GM19035 (cell line): ENCODE data around the gene CFAP92.
"Not testable (repeated sequence)": the region's sequence is repeated elsewhere in the genome, so short reads cannot be mapped to it uniquely, and the experiment has no call there.

ENCODE experiments used
- ATAC-seq: cut with Tn5 transposase; IDR thresholded peaks from one replicate; pipeline ENCODE4 v1.9.1; 2021; ENCODE audit not compliant: unreplicated experiment

CFAP92 gene

GRCh38 chr3:128906804-128907525 is 86.9 kb downstream of the CFAP92 start:
- no peak for ATAC-seq

GRCh38 chr3:128906031-128906803 is 87.7 kb downstream of the CFAP92 start:
- ATAC-seq, result no peak

DNA sequence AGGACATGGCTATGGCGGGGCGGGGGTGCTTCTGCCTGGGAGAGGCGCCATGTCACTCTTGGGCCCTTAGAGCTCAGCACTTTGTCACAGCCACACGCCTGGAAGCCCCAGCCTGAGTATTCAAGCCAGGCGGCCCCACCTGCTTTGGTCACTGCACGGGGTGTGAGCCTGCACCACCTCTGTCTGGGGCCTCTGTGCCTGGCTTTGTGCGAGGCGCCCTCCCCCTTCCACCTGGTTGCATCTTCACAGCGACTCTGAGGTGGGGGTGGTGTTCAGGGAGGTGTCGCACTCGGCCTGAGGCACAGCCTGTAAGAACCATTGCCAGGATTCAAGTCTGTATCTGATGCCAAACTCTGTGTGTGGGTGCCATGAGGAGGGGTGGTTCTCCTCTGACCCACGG is 90.4 kb downstream of the CFAP92 start:
- no peak for ATAC-seq

- no peak for ATAC-seq
Observed at GRCh38 chr3:128902426-128902825, 91.5 kb downstream of the CFAP92 start.

DNA sequence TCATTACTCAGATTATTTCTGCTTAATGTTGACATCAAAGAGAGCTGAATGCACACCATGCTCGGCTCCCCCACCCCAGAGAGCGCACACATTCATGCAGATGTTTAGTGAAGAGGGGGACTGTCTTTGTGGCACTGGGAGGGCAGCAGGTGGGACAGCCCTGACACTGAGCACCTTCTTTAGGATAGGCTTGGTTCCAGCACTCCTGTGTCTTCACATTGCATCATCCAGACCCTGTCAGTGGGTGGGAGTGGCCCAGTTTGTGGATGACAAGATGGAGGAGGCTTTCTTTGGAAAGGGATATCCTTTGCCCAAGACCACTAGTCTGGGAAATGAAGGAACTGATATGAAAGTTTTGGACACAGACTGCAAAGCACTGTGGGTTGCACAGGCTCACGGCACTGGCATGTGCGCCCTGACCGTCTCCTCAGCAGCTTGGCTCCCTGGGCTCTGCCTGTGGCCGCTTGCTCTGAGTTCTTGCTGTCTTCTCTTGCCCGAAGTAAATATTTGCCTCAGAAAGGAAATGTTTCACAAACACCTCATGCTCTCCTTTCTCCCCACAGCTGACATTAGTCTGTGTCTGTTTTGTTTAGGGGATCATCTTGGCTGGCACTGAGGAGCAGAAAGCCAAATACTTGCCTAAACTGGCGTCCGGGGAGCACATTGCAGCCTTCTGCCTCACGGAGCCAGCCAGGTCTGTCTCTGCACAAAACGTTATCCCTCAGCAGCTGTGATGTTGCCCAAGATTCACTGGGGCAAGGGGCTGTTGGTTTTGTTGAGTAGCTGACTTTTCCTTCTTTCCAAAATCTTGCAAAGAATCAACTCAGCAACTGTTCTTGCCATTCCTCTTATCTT is 97.8 kb downstream of the CFAP92 start:
- ATAC-seq, result no peak

- no peak for ATAC-seq
Observed at GRCh38 chr3:128889139-128889894, 104.6 kb downstream of the CFAP92 start.

GRCh38 chr3:128884992-128885391 is 108.9 kb downstream of the CFAP92 start:
- no peak for ATAC-seq

GRCh38 chr3:128882719-128883118 is 111.2 kb downstream of the CFAP92 start:
- no peak for ATAC-seq

GRCh38 chr3:128881576-128881975 is 112.3 kb downstream of the CFAP92 start:
- no peak for ATAC-seq

- ATAC-seq, result not testable (repeated sequence)
Observed at GRCh38 chr3:128880455-128880854, 113.4 kb downstream of the CFAP92 start.

DNA sequence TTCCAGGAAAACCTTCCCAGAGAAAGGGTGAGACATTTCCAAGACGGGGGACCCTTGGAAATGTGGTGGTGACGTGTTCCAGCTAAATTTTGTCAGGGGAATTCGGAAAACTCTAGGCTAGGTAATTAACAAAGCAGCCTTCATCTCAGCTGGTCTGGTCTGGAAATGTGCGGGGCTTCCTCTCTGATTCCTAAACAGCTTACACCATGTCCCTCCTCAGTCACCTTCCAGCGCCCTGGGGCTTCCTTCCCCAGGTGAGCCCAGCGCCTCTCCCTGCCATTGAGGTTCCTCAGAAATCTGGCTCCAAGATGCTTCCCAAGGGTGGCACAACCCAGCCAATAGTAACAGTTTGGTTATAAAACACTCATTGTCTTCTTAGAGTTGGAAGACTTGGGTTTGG is 113.9 kb downstream of the CFAP92 start:
- no peak for ATAC-seq

DNA sequence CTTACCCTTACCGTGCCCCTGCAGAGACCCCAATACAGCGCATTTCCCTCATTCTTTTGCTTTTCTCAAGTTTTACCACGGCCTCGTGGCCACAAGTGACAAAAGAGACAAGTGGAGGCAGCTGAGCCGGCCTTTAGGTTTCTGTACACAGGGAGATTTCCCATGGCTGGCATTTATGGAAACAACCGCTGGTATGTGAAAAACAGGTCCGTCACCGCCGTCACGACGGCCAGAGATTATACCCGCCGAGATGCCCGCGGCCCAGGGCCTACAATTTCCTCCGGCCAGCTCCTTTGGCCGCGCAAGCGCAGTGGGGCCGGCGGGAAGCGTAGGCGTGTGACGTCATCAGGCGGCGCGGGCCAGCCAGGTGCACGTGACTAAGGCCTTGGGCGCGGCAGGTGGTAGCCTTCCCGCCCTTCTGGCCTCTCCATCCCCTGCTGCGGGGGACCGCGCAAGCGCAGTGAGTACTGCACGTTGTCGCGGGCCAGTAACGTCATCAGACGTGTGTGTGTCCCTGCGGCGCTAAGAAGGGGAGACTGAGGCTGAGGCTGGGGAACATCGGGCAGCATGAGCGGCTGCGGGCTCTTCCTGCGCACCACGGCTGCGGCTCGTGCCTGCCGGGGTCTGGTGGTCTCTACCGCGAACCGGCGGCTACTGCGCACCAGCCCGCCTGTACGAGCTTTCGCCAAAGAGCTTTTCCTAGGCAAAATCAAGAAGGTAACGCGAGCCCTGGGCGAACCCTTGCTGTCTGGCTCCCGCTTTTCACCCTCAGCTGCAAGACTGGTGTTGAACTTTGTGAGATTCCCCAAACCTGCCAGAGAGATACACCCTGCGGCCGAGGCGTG is 114.5 kb downstream of the CFAP92 start, which contains the start of gene ACAD9:
ACAD9 (plus strand) TSS at position 496 of the 845 bp plus-strand sequence; CDS start at position 568, 72 bp downstream.
- ATAC-seq, result peak; percentile 91

DNA sequence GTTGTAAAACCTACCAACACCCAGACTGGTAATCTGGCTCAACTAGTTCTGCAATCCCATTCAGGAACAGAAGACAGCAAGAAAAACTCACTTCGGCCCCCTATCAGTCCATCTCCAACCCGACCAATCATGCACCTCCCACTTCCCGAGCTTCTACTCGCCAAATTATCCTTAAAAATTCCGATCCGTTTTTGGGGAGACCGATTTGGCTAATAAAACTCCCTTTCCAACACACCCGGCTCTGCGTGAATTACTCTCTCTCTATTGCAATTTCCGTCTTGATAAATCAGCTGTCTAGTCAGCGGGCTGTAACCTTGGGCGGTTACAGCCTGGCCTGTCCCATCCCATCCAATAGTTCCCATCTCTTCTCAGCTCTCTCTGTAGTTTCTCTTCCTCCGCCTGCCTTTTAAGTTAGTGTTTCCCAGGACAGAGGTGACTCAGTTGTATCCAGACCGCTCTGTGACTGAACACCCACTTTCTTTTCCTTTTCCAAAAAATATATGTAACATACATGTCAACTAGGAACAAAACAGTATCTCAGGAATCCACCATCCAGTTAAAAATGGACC is 115.2 kb downstream of the CFAP92 start:
- peak; percentile 8 for ATAC-seq

- ATAC-seq, result no peak
Observed at GRCh38 chr3:128878011-128878457, 115.8 kb downstream of the CFAP92 start.

DNA sequence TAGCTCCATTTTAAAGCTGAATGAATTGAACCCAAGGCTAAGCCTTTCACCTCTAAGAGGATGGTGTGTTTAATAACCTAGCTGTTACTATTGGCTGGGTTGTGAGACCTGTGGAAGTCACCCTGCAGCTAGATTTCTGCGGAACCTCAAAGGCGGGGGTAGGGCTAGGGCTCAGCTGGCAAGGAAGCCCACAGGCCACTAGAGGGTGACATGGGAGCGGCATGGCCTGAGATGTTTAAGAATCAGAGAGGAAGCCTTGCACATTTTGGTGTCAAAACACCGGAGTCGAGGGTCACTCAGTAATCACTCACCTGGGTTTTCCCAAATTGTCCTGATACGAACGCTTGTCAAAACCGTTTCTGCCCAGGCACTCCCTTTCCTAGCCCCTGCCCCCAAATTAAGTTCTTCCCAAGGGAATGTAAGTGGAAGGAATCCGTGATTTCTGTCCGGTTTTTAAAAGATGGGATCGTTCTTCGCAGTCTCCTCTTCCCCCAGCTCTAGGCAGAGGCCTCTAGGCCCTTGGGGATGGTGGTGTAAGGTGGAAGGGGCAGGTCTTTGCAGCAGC is 118.2 kb downstream of the CFAP92 start:
- no peak for ATAC-seq

- ATAC-seq, result no peak
Observed at GRCh38 chr3:128874481-128875180, 119.2 kb downstream of the CFAP92 start.

- ATAC-seq, result no peak
Observed at GRCh38 chr3:128873244-128874022, 120.4 kb downstream of the CFAP92 start.

- no peak for ATAC-seq
Observed at GRCh38 chr3:128872744-128873143, 121.1 kb downstream of the CFAP92 start.
